ENCODE measurements around the gene NOL9.
"Not testable (repeated sequence)": the region's sequence is repeated elsewhere in the genome, so short reads cannot be mapped to it uniquely, and the experiment has no call there.

NOL9 gene

DNA sequence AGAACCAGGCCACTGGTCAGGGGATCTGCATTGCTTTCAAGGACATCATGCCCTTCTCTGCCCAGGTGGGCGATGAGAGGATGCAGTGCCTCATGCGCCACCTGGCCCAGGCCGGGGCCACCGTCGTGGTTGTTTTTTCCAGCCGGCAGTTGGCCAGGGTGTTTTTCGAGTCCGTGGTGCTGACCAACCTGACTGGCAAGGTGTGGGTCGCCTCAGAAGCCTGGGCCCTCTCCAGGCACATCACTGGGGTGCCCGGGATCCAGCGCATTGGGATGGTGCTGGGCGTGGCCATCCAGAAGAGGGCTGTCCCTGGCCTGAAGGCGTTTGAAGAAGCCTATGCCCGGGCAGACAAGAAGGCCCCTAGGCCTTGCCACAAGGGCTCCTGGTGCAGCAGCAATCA, 20.5 kb upstream of the NOL9 start:
- no peak for DNase-seq

GRCh38 chr1:6574025-6574620, 19.8 kb upstream of the NOL9 start:
- no peak for DNase-seq

- DNase-seq: no peak
Measured at GRCh38 chr1:6572653-6573383, 18.5 kb upstream of the NOL9 start.

DNA sequence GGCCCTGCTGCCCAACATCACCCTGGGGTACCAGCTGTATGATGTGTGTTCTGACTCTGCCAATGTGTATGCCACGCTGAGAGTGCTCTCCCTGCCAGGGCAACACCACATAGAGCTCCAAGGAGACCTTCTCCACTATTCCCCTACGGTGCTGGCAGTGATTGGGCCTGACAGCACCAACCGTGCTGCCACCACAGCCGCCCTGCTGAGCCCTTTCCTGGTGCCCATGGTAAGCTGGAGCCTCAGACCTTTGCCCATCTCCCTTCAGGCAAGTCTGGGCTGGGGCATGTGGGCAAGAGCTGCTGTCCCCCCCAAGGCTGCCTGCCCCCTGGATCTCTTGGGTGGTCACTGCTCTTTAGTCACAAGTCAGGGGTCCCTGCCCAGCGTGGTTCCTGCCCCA, 16.7 kb upstream of the NOL9 start:
- DNase-seq: no peak

GRCh38 chr1:6570100-6570499, 15.8 kb upstream of the NOL9 start:
- no peak for DNase-seq

- no peak for DNase-seq
Measured at GRCh38 chr1:6569033-6569432, 14.7 kb upstream of the NOL9 start.

DNA sequence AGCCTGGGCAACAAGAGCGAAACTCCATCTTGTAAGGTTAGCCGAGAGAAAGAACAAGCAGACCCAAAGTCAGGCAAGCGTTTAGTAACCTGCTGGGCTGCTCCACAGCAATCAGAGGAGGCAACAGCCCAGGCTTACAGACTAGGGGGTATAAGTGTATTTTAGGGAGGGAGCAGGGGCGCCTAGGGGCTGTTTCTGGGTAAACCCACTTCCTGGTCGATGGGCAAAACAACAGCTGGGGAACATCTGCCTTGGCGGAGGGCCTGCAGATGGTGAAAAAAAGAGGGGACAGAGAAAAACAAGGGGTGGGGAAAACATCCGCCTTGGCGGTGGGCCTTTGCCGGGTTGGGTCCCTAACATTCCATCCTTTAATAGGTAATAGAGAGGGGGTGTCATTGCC, 6.0 kb upstream of the NOL9 start:
- DNase-seq: no peak

DNA sequence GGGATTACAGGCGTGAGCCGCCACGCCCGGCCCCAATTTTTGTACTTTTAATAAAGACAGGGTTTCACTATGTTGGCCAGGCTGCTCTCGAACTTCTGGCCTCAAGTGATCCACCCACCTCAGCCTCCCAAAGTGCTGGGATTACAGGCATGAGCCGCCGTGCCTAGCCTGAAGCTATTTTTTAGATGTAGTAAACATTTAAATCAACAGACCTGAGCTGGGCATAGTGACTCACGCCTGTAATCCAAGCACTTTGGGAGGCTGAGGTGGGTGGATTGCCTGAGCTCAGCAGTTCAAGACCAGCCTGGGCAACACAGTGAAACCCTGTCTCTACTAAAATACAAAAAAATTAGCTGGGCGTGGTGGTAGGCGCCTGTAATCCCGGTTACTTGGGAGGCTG, 4.8 kb upstream of the NOL9 start:
- DNase-seq: not testable (repeated sequence)

DNA sequence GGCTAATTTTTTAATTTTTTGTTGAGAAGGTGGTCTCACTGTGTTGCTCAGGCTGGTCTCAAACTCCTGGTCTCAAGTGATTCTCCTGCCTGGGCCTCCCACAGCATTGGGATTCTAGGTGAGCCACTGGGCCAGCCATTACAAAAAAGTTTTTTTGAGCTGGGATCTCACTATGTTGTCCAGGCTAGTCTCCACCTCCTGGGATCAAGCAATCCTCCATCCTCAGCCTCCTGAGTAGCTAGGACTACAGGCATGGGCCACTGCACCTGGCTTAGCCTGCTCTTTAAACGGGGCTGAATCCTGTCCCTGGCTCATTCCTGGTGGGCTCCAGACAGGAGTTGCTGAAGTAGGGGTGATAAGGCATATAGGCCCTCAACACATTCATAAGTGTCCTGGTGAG, 3.3 kb upstream of the NOL9 start:
- no peak for DNase-seq

GRCh38 chr1:6554907-6555778, 830 bp upstream of the NOL9 start, which contains the start of gene TAS1R1:
Gene TAS1R1, plus strand, starts transcription at chr1:6555307. Its CDS starts 67 bp downstream, at chr1:6555374.
- peak in 37 of 56 donors; percentile 0 to 63 (median 22) for DNase-seq

DNA sequence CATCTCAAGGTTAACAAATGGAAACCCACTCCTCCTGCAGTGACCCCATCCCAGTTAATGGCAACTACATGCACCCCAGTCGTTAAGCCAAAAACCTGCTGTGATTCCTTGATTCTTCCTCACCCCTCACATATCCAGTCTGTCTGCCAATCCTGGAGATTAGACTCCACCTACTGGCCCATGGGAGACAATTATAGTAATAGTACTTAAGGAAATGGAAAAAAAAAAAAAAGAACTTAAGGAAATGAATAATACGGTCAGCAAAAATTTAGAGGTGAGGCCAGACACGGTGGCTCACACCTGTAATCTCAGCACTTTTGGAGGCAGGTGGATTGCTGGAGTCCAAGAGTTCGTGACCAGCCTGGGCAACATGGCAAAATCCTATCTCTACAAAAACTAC, 7.0 kb downstream of the NOL9 start:
- no peak for DNase-seq

DNA sequence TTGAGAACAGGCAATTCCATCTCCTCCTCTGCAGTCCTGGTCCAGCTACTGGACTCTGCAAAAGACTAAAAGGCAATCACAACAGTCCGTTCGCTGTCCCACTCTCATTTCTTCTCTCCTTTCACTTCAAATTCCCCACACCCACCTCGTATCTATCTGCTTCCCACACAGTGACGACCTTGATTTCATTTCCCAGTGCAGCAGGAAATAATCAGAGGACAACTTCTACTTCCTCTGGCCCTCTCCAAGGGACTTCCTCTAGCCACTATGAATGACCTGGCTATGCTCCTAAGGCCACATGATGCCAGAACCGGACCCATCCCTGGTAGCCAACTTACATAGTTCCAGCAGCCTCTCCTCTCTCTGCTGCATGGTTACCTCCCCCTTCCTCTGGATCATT, 8.0 kb downstream of the NOL9 start:
- DNase-seq: no peak

GRCh38 chr1:6545276-6546112, 8.8 kb downstream of the NOL9 start:
- no peak for DNase-seq

- DNase-seq: no peak
Measured at GRCh38 chr1:6544831-6545230, 9.5 kb downstream of the NOL9 start.

DNA sequence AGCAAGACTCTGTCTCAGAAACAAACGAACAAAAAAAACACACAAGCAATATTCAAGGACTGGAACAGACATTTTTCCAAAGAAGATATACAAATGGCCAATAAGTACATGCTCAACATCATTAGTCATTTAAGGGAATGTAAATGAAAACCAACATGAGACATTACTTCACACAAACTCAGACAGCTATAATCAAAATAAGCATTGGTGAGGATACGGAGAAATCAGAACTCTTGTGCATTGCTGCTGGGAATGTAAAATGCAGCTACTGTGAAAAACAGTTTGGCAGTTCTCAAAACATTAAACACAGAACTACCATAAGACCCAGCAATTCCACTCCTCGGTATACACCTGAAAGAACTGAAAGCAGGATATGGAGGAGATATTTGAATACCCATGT, 15.4 kb downstream of the NOL9 start:
- no peak for DNase-seq

- no peak for DNase-seq
Measured at GRCh38 chr1:6536291-6536690, 18.0 kb downstream of the NOL9 start.

GRCh38 chr1:6535214-6535613, 19.1 kb downstream of the NOL9 start:
- DNase-seq: no peak

DNA sequence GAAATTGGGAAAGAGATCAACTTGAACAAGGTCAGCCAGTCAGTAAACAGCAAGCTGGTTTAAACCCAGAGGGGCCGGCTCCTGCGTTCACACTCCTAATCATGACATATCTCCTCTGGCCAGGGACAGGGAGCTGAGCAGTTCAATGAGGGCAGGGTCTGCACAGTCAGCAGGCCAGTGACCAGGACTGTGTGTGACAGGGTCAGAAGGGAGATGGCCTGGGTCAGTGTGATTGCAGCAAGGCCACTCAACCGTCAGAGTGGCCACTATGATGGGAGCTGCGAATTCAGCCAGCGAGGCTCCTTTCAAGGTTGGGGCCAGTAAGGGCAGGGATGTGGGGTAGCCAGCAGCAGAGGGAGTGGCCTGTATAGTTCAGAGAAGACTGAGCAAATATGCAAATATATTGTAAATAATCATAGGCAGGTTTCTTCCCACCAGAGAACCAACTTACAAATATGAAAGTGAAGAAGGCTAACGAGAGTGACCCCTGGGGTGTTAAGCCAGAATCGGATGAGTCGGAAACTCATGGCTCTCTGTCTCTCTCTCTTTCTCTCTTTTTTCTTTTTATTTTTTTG, 20.0 kb downstream of the NOL9 start:
- DNase-seq: no peak

GRCh38 chr1:6531996-6532395, 22.3 kb downstream of the NOL9 start:
- DNase-seq: no peak

GRCh38 chr1:6530504-6531160, 23.7 kb downstream of the NOL9 start:
- no peak for DNase-seq
